NB4 (cell line): ENCODE measurements around the gene DPF1.

Experiments used
- MYC ChIP-seq: IDR thresholded peaks from 2 replicates; pipeline ENCODE4 v1.6.1; 2011; ENCODE audit warnings: low read depth, low read length
- POLR2A ChIP-seq: IDR thresholded peaks from 2 replicates; pipeline ENCODE4 v1.6.1; 2011; ENCODE audit warnings: mild to moderate bottlenecking; ENCODE audit not compliant: insufficient read length; ENCODE audit errors: extremely low read depth
- TF ChIP-seq, protein P1 (sequence below): IDR thresholded peaks from one replicate; pipeline ENCODE4 v1.5.1; 2012; ENCODE audit warnings: low read depth, low read length

DNA sequence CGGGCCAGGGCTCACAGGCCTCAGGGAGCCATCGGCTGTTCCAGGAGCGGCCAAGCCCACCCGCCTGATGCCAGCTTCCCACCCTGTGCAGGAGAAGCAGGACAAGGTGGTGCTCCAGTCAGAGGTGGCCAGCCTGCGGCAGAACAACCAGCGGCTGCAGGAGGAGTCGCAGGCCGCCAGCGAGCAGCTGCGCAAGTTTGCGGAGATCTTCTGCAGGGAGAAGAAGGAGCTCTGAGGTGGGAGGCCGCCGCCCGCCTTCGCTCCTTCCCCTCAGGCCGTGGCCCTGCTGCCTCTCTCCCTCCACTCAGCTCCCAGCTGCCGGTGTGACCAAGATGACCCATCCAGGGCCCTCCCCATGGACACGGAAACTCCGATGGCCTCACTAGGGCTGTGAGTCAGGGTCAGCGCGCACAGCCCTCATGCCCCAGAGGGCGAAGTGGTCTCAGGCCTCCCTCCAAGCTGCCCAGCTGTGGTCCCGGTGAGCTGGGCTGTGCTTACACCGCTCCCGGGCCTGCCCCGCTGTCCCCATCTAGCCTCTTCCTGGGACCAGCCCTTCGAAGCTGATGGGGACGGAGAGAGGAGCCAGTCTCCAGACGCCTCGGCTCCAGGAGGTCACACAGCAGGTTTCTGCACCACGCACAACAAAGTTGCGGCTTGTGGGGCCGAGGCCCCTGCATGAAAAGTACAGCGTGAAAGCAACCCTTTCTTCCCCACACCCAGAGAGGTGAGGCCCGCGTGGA, 17.8 kb downstream of the DPF1 start:
- no peak for TF ChIP-seq POLR2A
- TF ChIP-seq, protein P1, sequence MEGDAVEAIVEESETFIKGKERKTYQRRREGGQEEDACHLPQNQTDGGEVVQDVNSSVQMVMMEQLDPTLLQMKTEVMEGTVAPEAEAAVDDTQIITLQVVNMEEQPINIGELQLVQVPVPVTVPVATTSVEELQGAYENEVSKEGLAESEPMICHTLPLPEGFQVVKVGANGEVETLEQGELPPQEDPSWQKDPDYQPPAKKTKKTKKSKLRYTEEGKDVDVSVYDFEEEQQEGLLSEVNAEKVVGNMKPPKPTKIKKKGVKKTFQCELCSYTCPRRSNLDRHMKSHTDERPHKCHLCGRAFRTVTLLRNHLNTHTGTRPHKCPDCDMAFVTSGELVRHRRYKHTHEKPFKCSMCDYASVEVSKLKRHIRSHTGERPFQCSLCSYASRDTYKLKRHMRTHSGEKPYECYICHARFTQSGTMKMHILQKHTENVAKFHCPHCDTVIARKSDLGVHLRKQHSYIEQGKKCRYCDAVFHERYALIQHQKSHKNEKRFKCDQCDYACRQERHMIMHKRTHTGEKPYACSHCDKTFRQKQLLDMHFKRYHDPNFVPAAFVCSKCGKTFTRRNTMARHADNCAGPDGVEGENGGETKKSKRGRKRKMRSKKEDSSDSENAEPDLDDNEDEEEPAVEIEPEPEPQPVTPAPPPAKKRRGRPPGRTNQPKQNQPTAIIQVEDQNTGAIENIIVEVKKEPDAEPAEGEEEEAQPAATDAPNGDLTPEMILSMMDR, result no peak
- TF ChIP-seq MYC, result no peak
